Adrenal gland (tissue), 5 donors: ENCODE results near the gene TIMELESS.

ENCODE experiments used
- POLR2A ChIP-seq, 2 donors: fragments of 450-650 bp; IDR thresholded peaks; one replicate each; pipeline ENCODE4 v1.6.1; 2017; ENCODE audit warnings: antibody characterized with exemption in 2 of 2, mild to moderate bottlenecking in 2 of 2, moderate library complexity in 1 of 2
- TF ChIP-seq, protein P1 (sequence below), 6 experiments: fragments of 450-650 bp in 4 of 6; fragments of 200-600 bp in 2 of 6; sonication (generic) in 1 of 6; IDR thresholded peaks; 1 replicate in 5 of 6; 2 replicates in 1 of 6; pipeline versions ENCODE4 v1.5.1 to v1.8.0; 2016 to 2021; ENCODE audit warnings: antibody characterized with exemption in 6 of 6, mild to moderate bottlenecking in 2 of 6, moderate library complexity in 1 of 6
- donor health status: DM: no; HTN: no; CAD: no.

DNA sequence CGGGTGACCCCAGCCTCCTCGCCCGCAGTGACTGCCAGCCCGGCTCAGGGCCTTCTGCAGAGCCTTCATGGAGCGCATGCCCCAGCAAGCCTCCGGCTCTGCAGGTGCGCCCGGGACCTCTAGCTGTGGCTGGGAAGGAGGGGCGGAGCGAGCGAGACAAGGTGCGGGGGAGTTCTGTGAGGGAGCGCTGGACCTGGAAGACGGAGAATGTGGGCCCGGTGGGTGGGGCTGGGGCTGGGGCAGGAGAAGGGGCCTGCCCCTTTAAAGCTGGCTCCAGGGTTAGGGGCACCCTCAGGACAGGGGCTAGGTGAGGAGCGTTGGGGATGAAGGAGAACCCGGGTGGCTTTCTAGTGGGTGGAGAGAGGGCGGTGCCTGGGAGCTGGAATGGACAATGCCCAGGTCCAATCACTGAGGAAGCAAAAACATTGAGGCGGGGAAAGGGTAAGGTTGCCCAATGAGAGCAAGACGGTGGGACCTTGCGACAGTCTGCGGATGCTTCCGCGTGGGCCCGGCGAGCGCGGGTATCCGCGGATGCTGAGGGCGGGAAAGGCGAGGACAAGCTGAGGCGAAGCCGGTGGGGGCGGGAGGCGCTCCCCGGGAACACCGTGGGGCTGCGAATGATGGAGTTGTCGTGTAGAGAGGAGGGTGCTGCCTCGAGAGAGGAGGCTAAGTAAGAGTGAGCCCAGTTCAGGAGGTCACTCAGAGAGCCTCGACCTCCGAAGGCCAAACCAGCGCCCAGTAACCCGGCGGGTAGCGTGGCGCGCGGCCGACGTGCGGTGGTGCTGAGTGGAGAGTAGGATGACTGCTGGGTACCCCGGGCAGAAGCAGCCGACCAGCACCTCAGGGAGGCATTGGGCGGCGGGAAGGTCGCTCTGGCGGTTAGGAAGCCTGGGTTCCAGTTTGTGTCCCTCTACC lies 39.1 kb upstream of the TIMELESS start, which contains the start of gene GLS2:
- TF ChIP-seq, protein P1, sequence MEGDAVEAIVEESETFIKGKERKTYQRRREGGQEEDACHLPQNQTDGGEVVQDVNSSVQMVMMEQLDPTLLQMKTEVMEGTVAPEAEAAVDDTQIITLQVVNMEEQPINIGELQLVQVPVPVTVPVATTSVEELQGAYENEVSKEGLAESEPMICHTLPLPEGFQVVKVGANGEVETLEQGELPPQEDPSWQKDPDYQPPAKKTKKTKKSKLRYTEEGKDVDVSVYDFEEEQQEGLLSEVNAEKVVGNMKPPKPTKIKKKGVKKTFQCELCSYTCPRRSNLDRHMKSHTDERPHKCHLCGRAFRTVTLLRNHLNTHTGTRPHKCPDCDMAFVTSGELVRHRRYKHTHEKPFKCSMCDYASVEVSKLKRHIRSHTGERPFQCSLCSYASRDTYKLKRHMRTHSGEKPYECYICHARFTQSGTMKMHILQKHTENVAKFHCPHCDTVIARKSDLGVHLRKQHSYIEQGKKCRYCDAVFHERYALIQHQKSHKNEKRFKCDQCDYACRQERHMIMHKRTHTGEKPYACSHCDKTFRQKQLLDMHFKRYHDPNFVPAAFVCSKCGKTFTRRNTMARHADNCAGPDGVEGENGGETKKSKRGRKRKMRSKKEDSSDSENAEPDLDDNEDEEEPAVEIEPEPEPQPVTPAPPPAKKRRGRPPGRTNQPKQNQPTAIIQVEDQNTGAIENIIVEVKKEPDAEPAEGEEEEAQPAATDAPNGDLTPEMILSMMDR (IDR thresholded peaks at IDR 0.05): no peak
- no peak for TF ChIP-seq POLR2A (IDR thresholded peaks at IDR 0.05)
